Eye (tissue), 1 donor: ENCODE data around the gene CDH1.

ENCODE experiments used
- DNase-seq: peaks from one replicate; pipeline ENCODE4 v3.0.0-alpha.2; 2015

The CDH1 gene

GRCh38 chr16:68732741-68733399 lies 4.2 kb upstream of the CDH1 start:
- DNase-seq: no peak

GRCh38 chr16:68733570-68733969 lies 3.5 kb upstream of the CDH1 start:
- DNase-seq: no peak

GRCh38 chr16:68734782-68735181 lies 2.3 kb upstream of the CDH1 start:
- no peak for DNase-seq

DNA sequence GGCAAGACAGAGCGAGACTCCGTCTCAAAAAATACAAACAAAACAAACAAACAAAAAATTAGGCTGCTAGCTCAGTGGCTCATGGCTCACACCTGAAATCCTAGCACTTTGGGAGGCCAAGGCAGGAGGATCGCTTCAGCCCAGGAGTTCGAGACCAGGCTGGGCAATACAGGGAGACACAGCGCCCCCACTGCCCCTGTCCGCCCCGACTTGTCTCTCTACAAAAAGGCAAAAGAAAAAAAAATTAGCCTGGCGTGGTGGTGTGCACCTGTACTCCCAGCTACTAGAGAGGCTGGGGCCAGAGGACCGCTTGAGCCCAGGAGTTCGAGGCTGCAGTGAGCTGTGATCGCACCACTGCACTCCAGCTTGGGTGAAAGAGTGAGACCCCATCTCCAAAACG lies 531 bp upstream of the CDH1 start:
- DNase-seq: no peak

DNA sequence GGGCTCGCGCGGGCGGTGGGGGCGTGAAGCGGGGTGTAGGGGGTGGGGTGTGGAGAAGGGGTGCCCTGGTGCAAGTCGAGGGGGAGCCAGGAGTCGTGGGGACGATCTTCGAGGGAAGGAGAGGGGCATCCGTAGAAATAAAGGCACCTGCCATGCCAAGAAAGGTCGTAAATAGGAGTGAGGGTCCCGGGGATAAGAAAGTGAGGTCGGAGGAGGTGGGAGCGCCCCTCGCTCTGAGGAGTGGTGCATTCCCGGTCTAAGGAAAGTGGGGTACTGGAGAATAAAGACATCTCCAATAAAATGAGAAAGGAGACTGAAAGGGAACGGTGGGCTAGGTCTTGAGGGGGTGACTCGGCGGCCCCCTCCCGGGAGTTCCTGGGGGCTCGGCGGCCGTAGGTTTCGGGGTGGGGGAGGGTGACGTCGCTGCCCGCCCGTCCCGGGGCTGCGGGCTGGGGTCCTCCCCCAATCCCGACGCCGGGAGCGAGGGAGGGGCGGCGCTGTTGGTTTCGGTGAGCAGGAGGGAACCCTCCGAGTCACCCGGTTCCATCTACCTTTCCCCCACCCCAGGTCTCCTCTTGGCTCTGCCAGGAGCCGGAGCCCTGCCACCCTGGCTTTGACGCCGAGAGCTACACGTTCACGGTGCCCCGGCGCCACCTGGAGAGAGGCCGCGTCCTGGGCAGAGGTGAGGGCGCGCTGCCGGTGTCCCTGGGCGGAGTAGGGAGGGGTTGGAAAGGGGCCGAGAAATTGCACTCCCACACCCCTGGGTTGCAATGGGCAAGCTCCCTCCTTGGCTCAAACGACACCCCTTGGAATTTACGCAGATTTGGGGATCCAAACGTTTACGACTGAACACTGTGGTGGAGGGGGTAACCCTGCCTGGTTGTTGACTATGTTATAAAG lies 888 bp downstream of the CDH1 start:
- peak; percentile 21 for DNase-seq

DNA sequence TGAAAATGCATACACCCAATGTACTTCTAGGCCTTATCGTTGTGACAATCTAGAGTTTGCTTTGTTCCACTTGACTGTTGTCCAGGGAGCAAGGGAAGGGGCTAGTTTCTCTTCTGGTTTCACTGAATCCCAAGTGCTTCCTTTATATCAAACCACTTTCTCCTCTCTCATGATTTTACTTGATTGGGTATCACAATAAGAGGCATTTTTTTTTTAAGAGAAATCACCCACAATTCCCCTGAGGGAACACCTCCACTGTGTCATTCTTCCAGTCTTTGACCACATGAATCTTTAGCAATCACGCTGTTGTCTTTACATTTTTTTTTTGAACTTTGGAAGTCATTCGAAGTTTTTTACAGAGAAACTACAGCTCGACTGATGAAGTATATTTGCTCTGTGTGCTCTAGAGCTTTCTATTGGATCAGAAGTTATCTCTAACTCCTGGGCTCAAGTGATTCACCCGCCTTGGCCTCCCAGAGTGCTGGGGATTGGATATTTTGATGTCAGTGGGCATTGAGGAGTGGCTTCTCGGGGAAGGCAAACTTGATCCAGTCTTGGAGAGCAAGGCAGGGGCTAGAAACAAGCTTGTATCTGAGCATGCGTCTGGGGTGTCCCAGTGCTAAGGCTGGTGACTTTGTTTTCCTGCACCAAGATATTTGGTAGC lies 3.0 kb downstream of the CDH1 start:
- no peak for DNase-seq

- DNase-seq: no peak
Measured at GRCh38 chr16:68740628-68741346, 3.7 kb downstream of the CDH1 start.

DNA sequence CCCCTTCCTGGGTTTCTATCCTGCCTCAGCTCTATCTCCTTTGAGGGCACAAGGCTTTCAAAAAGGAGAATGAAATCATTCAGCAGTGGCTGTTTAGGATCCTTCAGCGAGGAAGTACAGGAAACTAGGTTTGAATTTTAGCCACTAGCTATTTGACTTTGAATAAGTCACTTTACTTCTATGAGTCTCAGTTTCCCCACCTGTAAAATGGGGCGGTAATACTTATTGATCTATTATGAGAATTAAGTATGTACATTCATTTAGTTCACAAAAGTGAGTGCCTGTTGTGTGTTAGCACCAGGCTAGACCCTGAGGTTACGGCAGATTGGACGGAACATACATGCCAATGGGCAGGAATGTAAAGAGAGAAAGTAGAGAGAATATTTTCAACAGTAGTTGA lies 6.6 kb downstream of the CDH1 start:
- no peak for DNase-seq

DNA sequence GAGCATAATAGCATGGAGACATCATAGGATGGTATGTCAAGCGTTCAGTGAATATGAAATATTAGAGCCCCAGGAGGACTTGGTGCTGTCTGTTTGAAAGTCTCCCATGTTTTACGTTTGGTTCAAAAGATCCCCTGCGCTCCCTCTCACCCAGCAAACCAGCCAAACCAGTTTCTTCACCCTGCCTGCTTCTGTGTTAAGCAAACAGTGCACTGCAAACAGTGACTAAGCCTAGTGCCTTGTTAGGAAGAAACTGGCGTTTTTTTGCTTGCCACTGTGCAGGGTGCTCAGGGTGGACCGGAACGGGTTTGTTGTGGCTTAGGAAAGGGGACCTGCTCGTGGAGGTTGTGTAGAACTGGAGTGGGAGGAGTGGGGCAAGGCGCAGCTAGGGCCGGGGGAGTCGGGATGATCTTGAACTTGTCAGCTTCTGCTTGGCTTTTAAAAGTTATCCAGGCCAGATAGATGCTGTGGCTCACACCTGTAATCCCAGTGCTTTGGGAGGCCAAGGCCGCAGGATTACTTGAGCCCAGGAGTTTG lies 7.7 kb downstream of the CDH1 start:
- DNase-seq: peak; percentile 45

- no peak for DNase-seq
Measured at GRCh38 chr16:68746951-68747350, 9.9 kb downstream of the CDH1 start.

DNA sequence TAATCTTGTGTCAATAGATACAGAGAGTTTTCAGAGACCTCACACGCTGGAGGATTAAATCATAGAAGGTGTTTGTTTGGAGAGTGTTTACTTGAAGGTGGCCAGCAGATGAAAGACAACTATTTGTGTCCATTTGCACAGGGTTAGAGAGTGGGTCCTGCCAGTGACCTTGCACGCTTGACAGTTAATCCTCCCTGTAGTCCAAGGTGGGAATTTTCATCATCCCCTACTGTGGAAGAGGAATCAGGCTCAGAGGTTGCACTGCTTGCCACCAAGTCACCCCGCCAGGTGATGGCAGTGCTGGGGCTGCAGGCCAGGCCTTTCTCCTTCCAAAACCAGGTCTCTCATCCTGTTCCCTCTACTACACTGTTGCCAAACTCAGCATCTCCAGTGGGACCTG lies 12.3 kb downstream of the CDH1 start:
- DNase-seq: no peak

- DNase-seq: no peak
Measured at GRCh38 chr16:68750193-68750695, 13.2 kb downstream of the CDH1 start.

DNA sequence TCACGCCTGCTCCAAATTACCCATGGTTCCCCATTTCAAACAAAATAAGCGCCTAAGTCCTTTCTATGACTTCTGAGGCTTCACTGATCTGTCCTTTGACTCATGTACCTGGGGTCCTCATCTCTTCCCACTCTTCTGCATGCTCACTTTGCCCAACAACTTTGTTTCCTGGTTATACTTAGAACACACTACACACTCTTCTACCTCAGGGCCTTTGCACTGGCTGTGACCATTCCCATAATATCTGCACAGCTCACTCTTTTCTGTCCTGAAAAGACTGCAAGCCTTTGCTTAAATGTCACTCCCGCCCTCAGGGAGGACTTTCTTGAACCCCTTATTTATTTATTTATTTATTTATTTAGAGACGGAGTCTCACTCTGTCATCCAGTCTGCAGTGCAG lies 14.1 kb downstream of the CDH1 start:
- DNase-seq: no peak

GRCh38 chr16:68752602-68753001 lies 15.5 kb downstream of the CDH1 start:
- DNase-seq: no peak

DNA sequence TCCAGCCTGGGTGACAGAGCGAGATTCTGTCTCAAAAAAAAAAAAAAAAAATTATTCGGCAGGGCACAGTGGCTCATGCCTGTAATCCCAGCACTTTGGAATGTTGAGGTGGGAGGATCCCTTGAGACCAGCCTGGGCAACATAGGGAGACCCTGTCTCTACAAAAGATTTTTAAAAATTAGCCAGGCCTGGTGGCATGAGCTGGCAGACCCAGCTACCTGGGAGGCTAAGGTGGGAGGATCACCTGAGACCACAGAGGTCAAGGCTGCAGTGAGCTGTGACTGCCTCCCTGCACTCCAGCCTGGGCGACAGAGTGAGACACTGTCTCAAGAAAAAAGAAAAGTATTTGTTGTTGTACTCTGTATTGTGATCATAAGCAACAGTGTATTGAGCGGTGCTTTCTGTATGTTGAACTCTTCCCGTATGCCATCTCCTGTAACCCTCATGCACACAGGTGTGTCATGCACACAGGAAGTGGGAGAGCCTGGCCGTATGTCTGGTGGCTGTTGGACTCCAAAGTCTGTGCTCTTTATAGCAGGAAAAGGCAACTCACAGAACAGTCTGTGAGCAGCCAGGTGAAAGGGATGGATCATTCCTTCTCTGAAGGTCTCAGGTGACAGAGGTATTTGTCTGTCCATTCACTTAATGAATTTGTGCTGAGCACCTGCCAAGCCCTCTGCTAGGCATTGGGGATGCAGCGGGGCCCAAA lies 17.1 kb downstream of the CDH1 start:
- DNase-seq: no peak

DNA sequence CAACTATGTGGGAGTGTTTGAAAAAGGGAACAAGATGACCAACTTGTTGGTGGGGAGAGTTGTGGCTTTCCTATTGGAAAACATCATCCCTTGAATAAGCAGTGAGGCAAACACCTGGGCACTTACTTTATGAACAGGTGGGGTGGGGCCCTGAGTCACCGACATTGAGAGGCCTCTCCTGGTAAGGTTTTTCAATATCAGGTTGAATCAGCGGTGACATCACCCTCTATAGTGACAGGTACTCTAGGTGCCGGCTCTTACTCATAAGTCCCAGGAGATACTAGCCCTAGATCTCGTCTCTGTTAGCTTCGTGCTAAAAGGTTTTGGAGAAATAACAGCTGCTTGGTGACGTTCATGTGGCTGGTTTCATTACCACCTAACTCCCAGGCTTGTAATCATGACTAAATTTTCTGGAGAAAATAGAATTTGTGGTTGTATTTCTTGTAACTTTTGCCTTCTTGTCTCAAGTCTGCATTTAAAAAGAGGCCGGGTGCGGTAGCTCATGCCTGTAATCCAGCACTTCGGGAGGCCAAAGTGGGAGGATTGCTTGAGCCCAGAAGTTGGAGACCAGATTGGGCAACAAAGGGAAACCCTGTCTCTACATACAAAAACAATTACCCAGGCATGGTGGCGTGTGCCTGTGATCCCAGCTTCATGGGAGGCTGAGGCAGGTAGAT lies 19.3 kb downstream of the CDH1 start:
- DNase-seq: no peak

GRCh38 chr16:68757625-68757935 lies 20.5 kb downstream of the CDH1 start:
- no peak for DNase-seq

DNA sequence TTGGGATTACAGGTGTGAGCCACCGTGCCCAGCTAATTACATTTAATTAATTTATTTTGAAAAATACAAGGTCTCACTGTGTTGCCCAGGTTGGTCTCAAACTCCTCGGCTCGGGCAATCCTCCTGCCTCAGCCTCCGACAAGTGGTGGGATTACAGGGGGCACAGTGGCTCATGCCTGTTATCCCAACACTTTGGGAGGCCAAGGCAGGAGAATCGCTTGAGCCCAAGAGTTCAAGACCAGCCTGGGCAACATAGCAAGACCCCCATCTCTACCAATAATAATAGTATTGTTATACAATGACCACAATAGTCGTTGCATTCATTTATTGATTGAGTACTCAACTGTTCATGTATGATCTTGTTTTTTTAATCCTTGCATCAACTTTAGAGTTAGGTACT lies 22.0 kb downstream of the CDH1 start:
- no peak for DNase-seq

- no peak for DNase-seq
Measured at GRCh38 chr16:68760671-68761275, 23.7 kb downstream of the CDH1 start.

DNA sequence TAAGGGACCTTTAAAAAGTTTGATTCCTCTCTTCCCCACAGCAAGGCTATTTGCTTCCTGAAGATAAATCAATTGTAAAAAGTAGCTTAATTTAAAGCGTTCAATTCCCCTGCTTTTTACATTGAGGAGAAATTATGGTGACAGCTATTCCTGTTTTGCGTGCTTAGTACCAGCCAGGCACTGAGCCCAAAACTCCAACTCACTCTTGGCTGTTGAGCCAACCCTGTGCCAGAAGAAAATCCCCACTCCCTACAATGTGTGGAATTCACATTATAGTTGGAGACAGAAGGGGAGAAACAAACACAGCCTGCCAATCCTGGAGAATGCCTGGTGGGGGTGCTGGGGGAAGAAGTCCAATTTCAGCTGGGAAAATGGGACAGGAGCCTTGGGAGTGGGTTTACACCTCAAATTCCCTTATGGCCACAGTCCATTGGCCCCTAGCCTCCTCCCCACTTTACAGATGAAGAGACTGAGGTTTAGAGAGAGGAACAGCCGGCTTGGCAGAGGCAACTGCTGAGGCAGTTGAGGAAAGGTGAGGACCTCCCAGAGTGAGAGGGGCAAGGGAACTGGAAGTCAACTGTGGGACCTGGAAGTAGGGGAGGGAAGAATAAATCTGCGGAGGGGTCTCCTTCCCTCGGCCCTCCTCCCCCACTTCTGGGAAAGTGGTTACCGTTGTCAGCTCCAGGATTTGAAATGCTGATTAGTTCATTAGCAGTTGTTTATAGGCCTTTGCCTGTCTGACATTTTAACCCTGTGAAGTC lies 26.1 kb downstream of the CDH1 start:
- no peak for DNase-seq
